Fibroblast of lung (primary cell): ENCODE results near the gene CRYL1.

Experiments
- EZH2 ChIP-seq: IDR thresholded peaks from 2 replicates; pipeline ENCODE4 v1.5.1; 2012; ENCODE audit warnings: low read length, control low read depth, mild to moderate bottlenecking; ENCODE audit errors: missing control alignments
- TF ChIP-seq, protein P1 (sequence below), 2 donors: IDR thresholded peaks in 1 of 2; conservative IDR thresholded peaks in 1 of 2; 1 replicate in 1 of 2; 2 replicates in 1 of 2; pipeline ENCODE4 v1.5.1; 2011 to 2012; ENCODE audit warnings: low read length in 2 of 2, control low read depth in 1 of 2, inconsistent platforms in 1 of 2, low read depth in 1 of 2, mild to moderate bottlenecking in 1 of 2

DNA sequence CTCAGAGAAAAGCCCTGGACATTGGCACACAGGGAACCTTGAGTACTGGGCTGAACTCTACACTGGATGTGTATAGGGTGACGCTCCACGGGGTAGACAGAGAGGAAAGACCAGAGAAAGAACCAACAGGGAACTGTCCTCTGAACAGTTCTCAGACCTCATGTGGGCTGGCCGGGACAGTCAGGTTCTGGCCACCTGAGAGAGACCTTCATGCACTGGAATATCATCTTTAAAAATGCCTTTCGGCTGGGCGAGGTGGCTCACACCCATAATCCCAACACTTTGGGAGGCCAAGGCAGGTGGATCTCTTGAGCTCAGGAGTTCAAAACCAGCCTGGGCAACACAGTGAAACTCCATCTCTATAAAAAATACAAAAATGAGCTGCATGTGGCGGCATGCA lies 149.8 kb downstream of the CRYL1 start:
- TF ChIP-seq, protein P1, sequence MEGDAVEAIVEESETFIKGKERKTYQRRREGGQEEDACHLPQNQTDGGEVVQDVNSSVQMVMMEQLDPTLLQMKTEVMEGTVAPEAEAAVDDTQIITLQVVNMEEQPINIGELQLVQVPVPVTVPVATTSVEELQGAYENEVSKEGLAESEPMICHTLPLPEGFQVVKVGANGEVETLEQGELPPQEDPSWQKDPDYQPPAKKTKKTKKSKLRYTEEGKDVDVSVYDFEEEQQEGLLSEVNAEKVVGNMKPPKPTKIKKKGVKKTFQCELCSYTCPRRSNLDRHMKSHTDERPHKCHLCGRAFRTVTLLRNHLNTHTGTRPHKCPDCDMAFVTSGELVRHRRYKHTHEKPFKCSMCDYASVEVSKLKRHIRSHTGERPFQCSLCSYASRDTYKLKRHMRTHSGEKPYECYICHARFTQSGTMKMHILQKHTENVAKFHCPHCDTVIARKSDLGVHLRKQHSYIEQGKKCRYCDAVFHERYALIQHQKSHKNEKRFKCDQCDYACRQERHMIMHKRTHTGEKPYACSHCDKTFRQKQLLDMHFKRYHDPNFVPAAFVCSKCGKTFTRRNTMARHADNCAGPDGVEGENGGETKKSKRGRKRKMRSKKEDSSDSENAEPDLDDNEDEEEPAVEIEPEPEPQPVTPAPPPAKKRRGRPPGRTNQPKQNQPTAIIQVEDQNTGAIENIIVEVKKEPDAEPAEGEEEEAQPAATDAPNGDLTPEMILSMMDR (conservative IDR thresholded peaks at IDR 0.05 in 1 of 2, IDR thresholded peaks at IDR 0.05 in 1 of 2; ENCODE audit: low read depth in 1 of 2, low read length in 2 of 2), result no peak
- TF ChIP-seq EZH2, result no peak
